A549 (cell line): ENCODE results near the gene CDK19.

Source experiments
- CEBPB ChIP-seq, 2 experiments: fragments of >200 bp in 1 of 2; sonication (Bioruptor Twin) in 1 of 2; formaldehyde crosslinking in 1 of 2; IDR thresholded peaks; 2 replicates each; pipeline ENCODE4 v1.6.1; 2012 to 2016
- FOSL2 ChIP-seq, 2 experiments: fragments of 450-650 bp in 1 of 2; fragments of >200 bp in 1 of 2; sonication (Bioruptor Twin) in 1 of 2; formaldehyde crosslinking; IDR thresholded peaks; 2 replicates each; pipeline versions ENCODE4 v1.5.0 to v1.6.1; 2016 to 2020; ENCODE audit warnings: mild to moderate bottlenecking in 1 of 2, moderate library complexity in 1 of 2
- RCOR1 ChIP-seq: fragments of 150-350 bp; IDR thresholded peaks from 2 replicates; pipeline ENCODE4 v1.6.1; 2014; ENCODE audit warnings: antibody characterized with exemption, low read length, low read depth
- TF ChIP-seq, protein P1 (sequence below): fragments of >200 bp; sonication (Bioruptor Twin); formaldehyde crosslinking; IDR thresholded peaks from 3 replicates; pipeline ENCODE4 v1.5.1; 2016

DNA sequence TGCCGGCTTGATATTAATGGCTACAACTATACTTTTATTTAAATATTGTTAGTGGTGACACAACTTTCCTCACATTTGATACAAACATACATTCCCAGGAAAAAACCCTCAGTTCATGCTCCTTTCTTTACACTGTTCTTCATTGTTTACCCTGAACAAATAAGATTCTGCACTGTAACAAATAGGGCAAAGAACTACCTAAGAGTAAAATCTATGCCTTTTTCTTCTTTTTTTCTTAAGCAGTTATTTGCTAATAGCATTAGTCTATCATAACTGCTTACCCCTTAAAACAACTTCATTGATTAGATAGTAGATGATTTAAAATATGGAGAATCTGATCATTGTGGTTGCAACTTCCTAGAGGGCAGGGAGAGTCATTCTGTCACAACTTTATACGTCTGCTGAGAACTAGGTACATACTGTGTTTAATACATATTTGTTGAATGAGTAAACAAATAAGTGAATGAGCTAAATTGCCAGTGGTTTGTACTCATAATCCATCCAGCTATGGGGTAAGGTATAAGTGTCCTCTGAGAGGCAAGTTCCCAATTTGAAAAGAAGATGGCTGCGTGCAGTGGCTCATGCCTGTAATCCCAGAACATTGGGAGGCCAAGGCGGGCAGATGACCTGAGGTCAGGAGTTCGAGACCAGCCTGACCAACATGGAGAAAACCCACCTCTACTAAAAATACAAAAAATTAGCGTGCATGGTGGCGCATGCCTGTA lies 161.0 kb downstream of the CDK19 start:
- TF ChIP-seq, protein P1, sequence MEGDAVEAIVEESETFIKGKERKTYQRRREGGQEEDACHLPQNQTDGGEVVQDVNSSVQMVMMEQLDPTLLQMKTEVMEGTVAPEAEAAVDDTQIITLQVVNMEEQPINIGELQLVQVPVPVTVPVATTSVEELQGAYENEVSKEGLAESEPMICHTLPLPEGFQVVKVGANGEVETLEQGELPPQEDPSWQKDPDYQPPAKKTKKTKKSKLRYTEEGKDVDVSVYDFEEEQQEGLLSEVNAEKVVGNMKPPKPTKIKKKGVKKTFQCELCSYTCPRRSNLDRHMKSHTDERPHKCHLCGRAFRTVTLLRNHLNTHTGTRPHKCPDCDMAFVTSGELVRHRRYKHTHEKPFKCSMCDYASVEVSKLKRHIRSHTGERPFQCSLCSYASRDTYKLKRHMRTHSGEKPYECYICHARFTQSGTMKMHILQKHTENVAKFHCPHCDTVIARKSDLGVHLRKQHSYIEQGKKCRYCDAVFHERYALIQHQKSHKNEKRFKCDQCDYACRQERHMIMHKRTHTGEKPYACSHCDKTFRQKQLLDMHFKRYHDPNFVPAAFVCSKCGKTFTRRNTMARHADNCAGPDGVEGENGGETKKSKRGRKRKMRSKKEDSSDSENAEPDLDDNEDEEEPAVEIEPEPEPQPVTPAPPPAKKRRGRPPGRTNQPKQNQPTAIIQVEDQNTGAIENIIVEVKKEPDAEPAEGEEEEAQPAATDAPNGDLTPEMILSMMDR: no peak
- TF ChIP-seq RCOR1 (no peak), CEBPB (IDR thresholded peaks at IDR 0.05) (no peak), FOSL2 (IDR thresholded peaks at IDR 0.05) (no peak), FOSL2 (CRISPR knock-in tag; IDR thresholded peaks at IDR 0.05) (peak; percentile 58; the same call in 1 of the 2 replicates)
